Stomach (tissue), 4 donors: ENCODE data around the gene DLG5.

Experiments used
- POLR2A ChIP-seq, 4 donors: fragments of 450-650 bp; IDR thresholded peaks; one replicate each; pipeline ENCODE4 v1.6.1; 2016; ENCODE audit warnings: antibody characterized with exemption in 4 of 4, control low read depth in 2 of 4, mild to moderate bottlenecking in 1 of 4, moderate library complexity in 1 of 4
- POLR2AphosphoS5 ChIP-seq, 3 donors: sonication (generic); formaldehyde crosslinking; IDR thresholded peaks; one replicate each; pipeline ENCODE4 v1.6.1; 2016; ENCODE audit warnings: antibody characterized with exemption in 3 of 3
- TF ChIP-seq, protein P1 (sequence below), 7 experiments: fragments of 450-650 bp in 4 of 7; fragments of 200-600 bp in 3 of 7; sonication (generic) in 3 of 7; IDR thresholded peaks; one replicate each; pipeline ENCODE4 v1.5.1; 2016 to 2019; ENCODE audit warnings: antibody characterized with exemption in 7 of 7, control low read depth in 2 of 7, mild to moderate bottlenecking in 1 of 7

DNA sequence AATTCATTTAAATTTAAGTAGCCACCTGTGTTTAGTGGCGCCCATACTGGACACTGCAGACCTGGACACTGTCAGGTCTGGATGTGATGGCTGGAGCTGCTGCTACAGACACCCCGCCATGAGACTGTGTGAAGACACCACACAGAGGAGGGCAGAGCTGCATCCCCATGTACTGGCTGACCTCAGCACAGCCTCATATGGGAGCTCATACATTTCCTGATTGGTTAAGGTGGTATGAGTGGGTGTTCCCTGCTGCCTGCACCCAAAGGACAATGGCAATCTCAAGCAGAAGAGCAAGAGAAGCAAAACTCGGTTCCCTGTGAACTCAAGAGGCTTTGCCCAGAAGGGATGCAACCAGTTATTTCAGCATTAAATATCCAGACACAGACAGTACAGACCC, 60.0 kb downstream of the DLG5 start:
- TF ChIP-seq POLR2A (IDR thresholded peaks at IDR 0.05) (no peak), POLR2AphosphoS5 (IDR thresholded peaks at IDR 0.05) (no peak)
- TF ChIP-seq, protein P1, sequence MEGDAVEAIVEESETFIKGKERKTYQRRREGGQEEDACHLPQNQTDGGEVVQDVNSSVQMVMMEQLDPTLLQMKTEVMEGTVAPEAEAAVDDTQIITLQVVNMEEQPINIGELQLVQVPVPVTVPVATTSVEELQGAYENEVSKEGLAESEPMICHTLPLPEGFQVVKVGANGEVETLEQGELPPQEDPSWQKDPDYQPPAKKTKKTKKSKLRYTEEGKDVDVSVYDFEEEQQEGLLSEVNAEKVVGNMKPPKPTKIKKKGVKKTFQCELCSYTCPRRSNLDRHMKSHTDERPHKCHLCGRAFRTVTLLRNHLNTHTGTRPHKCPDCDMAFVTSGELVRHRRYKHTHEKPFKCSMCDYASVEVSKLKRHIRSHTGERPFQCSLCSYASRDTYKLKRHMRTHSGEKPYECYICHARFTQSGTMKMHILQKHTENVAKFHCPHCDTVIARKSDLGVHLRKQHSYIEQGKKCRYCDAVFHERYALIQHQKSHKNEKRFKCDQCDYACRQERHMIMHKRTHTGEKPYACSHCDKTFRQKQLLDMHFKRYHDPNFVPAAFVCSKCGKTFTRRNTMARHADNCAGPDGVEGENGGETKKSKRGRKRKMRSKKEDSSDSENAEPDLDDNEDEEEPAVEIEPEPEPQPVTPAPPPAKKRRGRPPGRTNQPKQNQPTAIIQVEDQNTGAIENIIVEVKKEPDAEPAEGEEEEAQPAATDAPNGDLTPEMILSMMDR (IDR thresholded peaks at IDR 0.05), result no peak
